Adrenal gland (tissue), 5 donors: ENCODE results near the gene TCF4.

Experiments
- POLR2A ChIP-seq, 2 donors: fragments of 450-650 bp; IDR thresholded peaks; one replicate each; pipeline ENCODE4 v1.6.1; 2017; ENCODE audit warnings: antibody characterized with exemption in 2 of 2, mild to moderate bottlenecking in 2 of 2, moderate library complexity in 1 of 2
- TF ChIP-seq, protein P1 (sequence below), 6 experiments: fragments of 450-650 bp in 4 of 6; fragments of 200-600 bp in 2 of 6; sonication (generic) in 1 of 6; IDR thresholded peaks; 1 replicate in 5 of 6; 2 replicates in 1 of 6; pipeline versions ENCODE4 v1.5.1 to v1.8.0; 2016 to 2021; ENCODE audit warnings: antibody characterized with exemption in 6 of 6, mild to moderate bottlenecking in 2 of 6, moderate library complexity in 1 of 6
- donor health status: DM: no; HTN: no; CAD: no.

DNA sequence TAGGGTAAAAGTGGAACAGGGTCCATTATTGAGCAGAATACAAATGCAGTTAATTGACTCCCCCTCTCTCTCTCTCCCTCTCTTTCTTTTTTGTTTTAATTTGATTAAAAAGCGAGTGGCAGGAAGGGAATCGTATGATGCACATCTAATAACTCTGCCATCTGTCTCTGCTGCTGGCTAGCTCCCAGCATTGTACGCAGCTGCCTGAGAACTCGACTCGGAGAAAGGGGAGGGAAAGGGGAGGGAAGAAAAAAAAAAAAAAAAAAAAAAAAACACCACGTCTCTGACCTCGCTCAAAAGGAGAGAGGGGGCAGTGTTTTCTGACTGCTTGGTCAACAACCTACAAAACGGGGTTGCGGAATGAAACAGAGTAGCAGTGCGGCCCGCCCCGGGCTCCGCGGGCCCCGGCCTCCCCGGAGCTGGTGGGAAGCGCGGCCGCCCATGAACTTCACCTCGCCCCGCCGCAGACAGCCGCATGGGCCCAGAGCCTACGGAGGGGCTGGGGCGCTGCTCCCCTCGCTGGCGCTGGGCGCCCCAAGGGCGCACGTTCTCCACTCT, 265.7 kb downstream of the TCF4 start:
- TF ChIP-seq, protein P1, sequence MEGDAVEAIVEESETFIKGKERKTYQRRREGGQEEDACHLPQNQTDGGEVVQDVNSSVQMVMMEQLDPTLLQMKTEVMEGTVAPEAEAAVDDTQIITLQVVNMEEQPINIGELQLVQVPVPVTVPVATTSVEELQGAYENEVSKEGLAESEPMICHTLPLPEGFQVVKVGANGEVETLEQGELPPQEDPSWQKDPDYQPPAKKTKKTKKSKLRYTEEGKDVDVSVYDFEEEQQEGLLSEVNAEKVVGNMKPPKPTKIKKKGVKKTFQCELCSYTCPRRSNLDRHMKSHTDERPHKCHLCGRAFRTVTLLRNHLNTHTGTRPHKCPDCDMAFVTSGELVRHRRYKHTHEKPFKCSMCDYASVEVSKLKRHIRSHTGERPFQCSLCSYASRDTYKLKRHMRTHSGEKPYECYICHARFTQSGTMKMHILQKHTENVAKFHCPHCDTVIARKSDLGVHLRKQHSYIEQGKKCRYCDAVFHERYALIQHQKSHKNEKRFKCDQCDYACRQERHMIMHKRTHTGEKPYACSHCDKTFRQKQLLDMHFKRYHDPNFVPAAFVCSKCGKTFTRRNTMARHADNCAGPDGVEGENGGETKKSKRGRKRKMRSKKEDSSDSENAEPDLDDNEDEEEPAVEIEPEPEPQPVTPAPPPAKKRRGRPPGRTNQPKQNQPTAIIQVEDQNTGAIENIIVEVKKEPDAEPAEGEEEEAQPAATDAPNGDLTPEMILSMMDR (IDR thresholded peaks at IDR 0.05) = peak in 4 of 6 experiments; percentile 8 to 29 (median 20)
- TF ChIP-seq POLR2A (IDR thresholded peaks at IDR 0.05) = peak; percentile 84 to 93
